Prostate gland (tissue), 2 donors: Measurements from ENCODE around the gene ANTKMT. TPM values are rescaled to one million over a fixed set of nuclear protein-coding genes. Genes with fewer than 3 reads are reported as not detected.

Experiments
- DNase-seq: peaks from one replicate; pipeline ENCODE4 v3.0.0-alpha.2; 2019; ENCODE audit warnings: low spot score
- H3K27ac ChIP-seq, 2 donors: fragments of 200-600 bp; sonication (generic); 2 replicates each; pipeline ENCODE4 v1.5.1; 2017 to 2019
- H3K27me3 ChIP-seq: fragments of 200-600 bp; sonication (generic); replicated peaks from 2 replicates; pipeline ENCODE4 v1.5.1; 2019; ENCODE audit not compliant: insufficient read depth
- H3K36me3 ChIP-seq, 2 donors: fragments of 200-600 bp; sonication (generic); 1 replicate in 1 of 2; 2 replicates in 1 of 2; pipeline versions ENCODE4 v1.5.1 to v1.8.1; 2017 to 2019
- H3K4me1 ChIP-seq: fragments of 200-600 bp; sonication (generic); replicated peaks from 2 replicates; pipeline ENCODE4 v1.5.1; 2019
- H3K4me3 ChIP-seq, 2 donors: fragments of 200-600 bp; sonication (generic); 2 replicates each; pipeline ENCODE4 v1.5.1; 2017 to 2019
- H3K9me3 ChIP-seq: fragments of 200-600 bp; sonication (generic); 2 replicates; pipeline ENCODE4 v1.5.1; 2017
- CTCF ChIP-seq, 4 experiments: fragments of 200-600 bp in 2 of 4; fragments of 450-650 bp in 2 of 4; sonication (generic) in 2 of 4; IDR thresholded peaks; 1 replicate in 3 of 4; 2 replicates in 1 of 4; pipeline ENCODE4 v1.5.1; 2016 to 2019; ENCODE audit warnings: antibody characterized with exemption in 4 of 4, mild to moderate bottlenecking in 2 of 4, moderate library complexity in 2 of 4
- POLR2A ChIP-seq: fragments of 450-650 bp; IDR thresholded peaks from one replicate; pipeline ENCODE4 v1.6.1; 2016; ENCODE audit warnings: antibody characterized with exemption, mild to moderate bottlenecking
- POLR2AphosphoS5 ChIP-seq: sonication (generic); formaldehyde crosslinking; IDR thresholded peaks from one replicate; pipeline ENCODE4 v1.6.1; 2017; ENCODE audit warnings: antibody characterized with exemption
- WGBS: methylation state at CpG from one replicate; pipeline ENCODE4 v1.1.5; 2018; 5-methylcytosine and 5-hydroxymethylcytosine counted together
- intact Hi-C: fragments of 100-400 bp; cut with DNase I; formaldehyde crosslinking; loops from one replicate; pipeline ENCODE4 v1.14.2; 2022
- total RNA-seq, 2 donors: library from RNA; depleted of rRNA; stranded (reverse); fragments of >200 nt; gene quantifications; one replicate each; pipeline ENCODE4 v1.1.0, GENCODE V29; 2016

Gene ANTKMT
- total RNA-seq, 2 donors from 2014 or later = 55.3 to 73.1 TPM

DNA sequence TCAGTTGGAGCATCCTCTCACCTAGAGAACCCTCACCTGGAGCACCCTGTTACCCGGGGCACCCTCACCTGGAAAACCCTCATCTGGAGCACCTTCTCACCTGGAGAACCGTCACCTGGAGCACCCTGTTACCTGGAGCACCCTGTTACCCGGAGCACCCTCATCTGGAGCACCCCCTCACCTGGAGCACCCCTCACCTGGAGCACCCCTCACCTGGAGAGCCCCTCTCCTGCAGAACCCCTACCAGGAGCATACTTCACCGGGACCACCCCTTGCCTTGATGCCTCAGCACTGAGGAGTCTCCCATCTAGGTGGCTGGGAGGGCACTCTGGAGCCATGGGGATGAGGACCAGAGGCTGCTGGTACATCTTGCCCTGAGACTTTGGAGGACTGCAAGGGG is 12.0 kb upstream of the ANTKMT start:
- Histone ChIP-seq H3K27me3 (peaks cover 22% of the 10 kb centered on the region), H3K36me3 (no peaks in the 10 kb centered on the region), H3K4me3 (no peak overlapping the region), H3K4me1 (no peaks in the 10 kb centered on the region), H3K27ac (no peak overlapping the region), H3K9me3 (no peaks in the 10 kb centered on the region)
- intact Hi-C loops = no loop called here
- WGBS = 85% methylated on average over 4 of the region's 4 CpGs
- no peak for TF ChIP-seq POLR2AphosphoS5
- no peak for TF ChIP-seq POLR2A
- no peak for TF ChIP-seq CTCF (IDR thresholded peaks at IDR 0.05)
- DNase-seq = no peak

- H3K4me3 ChIP-seq = no peak overlapping the region
- H3K27me3 ChIP-seq = peaks cover 16% of the 10 kb centered on the region
- H3K4me1 ChIP-seq = peaks cover 4% of the 10 kb centered on the region
- TF ChIP-seq POLR2AphosphoS5 = no peak
- no peak for TF ChIP-seq CTCF (IDR thresholded peaks at IDR 0.05)
- no peak for TF ChIP-seq POLR2A
- H3K36me3 ChIP-seq = no peaks in the 10 kb centered on the region
- H3K27ac ChIP-seq = no peak overlapping the region
- intact Hi-C loops = loop anchor here (5.0 kb wide), 2 partner anchors 77 to 342 kb away; partner anchors contain the start of genes CHTF18 and RPUSD1
- no peak for DNase-seq
- WGBS = 15% methylated on average over 26 of the region's 30 CpGs
- H3K9me3 ChIP-seq = no peaks in the 10 kb centered on the region
These were observed 11.1 kb upstream of the ANTKMT start for GRCh38 chr16:709566-710499.

DNA sequence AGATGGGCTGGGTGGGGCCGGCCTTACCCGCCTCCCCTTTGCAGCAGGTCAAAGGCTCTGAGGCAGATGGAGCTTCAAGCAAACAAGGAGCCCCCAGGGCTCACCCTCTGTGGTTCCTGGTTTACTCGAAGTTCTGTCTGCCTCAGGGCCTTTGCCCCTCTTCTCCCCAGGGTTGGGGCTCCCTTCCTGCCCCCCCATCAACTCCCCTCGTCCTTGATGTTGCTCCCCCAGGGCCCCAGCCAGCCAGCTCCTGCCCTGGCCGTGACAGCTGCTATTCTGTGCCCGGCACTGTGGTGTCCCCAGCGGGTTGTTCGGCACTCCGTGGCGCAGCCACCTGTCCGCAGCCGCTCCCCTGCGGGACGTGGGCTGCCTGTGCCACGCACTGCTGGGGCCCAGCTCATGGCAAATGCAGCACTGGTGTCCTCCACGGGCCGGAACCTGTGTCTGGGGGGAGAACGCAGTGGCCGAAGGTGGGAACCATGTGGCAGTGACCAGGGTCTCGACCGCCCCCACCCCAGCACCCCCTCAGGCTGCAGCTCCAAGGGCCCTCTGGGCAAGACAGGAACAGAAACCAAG is 10.4 kb upstream of the ANTKMT start:
- no peak for TF ChIP-seq POLR2AphosphoS5
- TF ChIP-seq POLR2A = no peak
- TF ChIP-seq CTCF (IDR thresholded peaks at IDR 0.05) = no peak
- 68% methylated on average over 19 of the region's 21 CpGs for WGBS
- no peak overlapping the region for H3K27ac ChIP-seq
- no peak overlapping the region for H3K4me3 ChIP-seq
- no peak for DNase-seq
- no peaks in the 10 kb centered on the region for H3K36me3 ChIP-seq
- peaks cover 14% of the 10 kb centered on the region for H3K27me3 ChIP-seq
- peaks cover 5% of the 10 kb centered on the region for H3K4me1 ChIP-seq
- intact Hi-C loops = loop anchor here (5.0 kb wide), 2 partner anchors 77 to 342 kb away; partner anchors contain the start of genes CHTF18 and RPUSD1
- no peaks in the 10 kb centered on the region for H3K9me3 ChIP-seq

- Histone ChIP-seq H3K27me3 (peaks cover 14% of the 10 kb centered on the region), H3K4me3 (no peak overlapping the region), H3K36me3 (no peaks in the 10 kb centered on the region), H3K9me3 (no peaks in the 10 kb centered on the region), H3K4me1 (peaks cover 10% of the 10 kb centered on the region), H3K27ac (no peak overlapping the region)
- WGBS = 61% methylated on average over 12 of the region's 12 CpGs
- no peak for TF ChIP-seq POLR2AphosphoS5
- TF ChIP-seq POLR2A = no peak
- TF ChIP-seq CTCF (IDR thresholded peaks at IDR 0.05) = no peak
- no peak for DNase-seq
- intact Hi-C loops = loop anchor here (5.0 kb wide), 2 partner anchors 76 to 341 kb away; partner anchors contain the start of genes CHTF18 and RPUSD1
These were observed 9.9 kb upstream of the ANTKMT start for GRCh38 chr16:711084-711483.
